ENCODE results near the gene AP1S2.
A peak's percentile ranks its signal among the peaks of the same experiment; 100 is the strongest.
"Not testable (repeated sequence)": the region's sequence is repeated elsewhere in the genome, so short reads cannot be mapped to it uniquely, and the experiment has no call there.

Gene AP1S2

DNA sequence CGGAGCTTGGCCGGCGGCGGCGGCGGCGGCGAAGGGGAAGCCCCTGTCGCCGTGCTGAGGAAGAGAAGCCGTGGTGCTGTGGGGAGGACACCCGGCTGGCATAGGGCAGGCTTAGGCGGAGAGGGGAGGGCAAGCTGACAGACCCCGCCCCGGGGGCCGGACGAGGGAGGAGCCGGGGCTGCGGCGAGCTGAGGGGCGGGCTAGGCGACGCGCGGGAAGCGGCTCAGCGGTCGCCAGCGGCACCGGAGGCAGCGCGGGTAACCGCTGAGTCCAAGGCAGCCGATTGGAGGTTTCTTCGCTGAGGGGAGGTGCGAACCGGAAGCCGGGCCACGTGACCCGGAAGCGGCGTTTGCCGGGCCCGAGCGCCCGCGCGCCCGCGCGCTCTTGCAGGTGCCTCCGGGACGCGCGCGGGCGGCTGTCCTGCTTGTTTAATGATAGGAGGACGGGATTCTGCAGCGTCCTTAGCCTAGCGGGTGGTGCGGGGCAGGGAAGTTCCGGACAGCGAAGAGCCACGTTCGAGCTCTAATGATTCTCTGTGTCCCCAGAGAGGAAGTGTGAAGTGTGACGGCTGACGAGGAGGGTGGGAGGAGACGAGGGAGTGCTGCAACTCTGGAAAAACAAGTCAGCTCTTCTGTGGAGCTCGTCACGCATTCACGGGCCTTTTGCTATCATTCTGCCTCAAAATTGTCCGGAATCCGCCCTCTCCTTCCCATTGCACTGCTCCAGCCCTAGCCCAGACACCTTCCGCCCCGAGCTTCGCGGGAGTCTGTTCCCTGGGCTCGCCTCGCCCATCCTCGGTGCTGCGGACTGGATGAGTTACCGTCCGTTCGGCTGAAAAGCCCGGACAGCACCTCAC lies at the start of gene AP1S2:
Gene AP1S2 (minus strand): TSS at position 102 of the 856 bp plus-strand sequence. CDS start 2,289 bp downstream, outside the sequence.
- peak; percentile 99 for DNase-seq (ENCODE audit: low read depth, low spot score)

DNA sequence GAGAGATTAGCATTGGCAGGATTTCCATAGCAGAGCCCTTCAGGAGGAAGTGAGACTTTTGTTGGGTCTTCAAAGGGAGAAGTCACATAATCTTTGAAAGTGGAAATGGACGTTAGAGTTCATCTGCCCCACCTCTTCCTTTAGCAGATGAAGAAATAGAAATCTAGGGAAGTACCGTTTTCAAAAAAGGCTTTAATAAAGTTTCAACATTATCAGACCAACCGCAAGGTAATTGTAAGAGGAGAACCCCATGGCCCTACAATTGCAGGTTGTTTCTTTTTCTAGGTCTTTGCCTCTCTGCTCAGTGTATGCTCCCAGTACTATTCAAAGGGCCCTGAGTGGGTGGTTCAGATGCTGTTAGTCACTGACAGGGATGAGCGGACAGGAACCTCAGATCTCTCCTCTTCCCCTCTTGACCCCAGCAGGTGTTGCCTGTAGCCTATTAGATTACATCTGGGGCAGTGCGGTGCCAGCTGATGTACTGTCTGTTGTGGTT lies 48.6 kb upstream of the AP1S2 start:
- DNase-seq (ENCODE audit: low read depth, low spot score): no peak

DNA sequence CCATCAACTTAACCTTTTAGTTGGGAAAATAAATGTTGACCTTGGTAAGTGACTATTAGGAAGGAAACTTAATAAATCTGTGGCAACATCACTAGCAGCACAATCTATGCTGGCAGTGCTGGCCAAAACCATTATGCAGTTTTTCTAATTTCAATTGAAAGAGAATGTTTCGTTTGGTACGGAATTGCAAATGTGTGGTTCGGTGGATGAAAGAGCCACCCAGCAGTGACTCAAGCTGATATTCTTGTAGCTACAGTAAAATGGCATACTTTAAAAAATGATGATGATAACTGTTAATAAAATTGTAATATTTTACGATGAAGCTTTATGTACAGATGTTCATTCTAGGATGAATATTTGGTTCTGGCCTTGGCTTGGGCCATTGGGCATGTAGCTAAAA lies 40.7 kb upstream of the AP1S2 start:
- DNase-seq (ENCODE audit: low read depth, low spot score): no peak

DNA sequence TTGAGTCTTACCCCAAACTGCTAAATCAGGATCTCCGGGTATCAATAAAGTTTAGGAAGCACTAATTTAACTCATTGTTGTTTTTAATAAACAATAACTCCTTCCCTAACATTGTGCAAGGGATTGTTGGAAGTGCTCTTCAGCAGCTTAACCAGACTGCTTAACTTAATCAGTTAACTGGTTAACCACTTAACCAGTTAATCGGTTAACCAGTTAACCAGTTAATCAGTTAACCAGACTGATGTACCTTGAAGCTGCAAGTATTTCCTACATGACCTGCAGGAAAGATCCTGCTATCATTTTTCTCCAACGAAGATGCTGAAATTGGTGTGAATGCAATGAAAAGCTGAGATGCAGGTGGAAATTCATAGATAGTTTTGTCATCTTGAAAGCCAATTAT lies 40.1 kb upstream of the AP1S2 start:
- no peak for DNase-seq (ENCODE audit: low read depth, low spot score)

DNA sequence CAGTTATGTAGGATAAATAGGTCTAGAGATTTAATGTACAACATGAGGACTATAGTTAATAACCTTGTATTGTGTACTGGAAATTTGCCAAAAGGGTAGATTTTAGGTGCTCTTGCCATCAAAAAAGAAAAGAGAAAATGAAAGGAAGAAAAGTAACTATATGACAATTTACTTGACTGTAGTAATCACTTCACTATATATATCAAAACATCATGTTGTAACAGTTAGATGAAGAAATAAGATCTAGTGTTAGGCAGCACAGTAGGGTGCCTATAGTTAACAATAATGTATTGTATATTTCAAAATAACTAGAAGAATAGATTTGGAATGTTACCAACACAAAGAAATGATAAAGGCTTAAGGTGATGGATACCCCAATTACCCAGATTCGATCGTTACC lies 35.9 kb upstream of the AP1S2 start:
- no peak for DNase-seq (ENCODE audit: low read depth, low spot score)

DNA sequence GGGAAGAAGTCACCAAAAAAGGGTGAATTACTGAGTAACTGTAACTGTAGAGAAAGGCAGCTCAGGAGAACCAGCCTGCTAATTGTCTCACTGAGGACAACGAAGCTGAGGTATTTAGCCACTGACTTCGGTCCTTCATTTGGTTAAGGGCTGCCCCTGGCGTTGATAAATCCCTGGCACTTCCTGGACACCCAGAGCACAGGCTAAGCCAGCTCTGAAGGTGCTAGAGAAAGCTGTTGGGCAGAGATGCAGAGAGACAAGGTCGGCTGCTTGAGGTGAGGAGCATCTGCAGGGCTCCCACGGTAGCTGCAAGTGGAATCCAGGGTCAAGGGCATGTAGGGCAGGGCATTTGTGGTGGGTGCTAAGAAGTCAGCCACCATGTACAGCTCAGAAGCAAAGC lies 33.4 kb upstream of the AP1S2 start:
- DNase-seq (ENCODE audit: low read depth, low spot score): no peak

DNA sequence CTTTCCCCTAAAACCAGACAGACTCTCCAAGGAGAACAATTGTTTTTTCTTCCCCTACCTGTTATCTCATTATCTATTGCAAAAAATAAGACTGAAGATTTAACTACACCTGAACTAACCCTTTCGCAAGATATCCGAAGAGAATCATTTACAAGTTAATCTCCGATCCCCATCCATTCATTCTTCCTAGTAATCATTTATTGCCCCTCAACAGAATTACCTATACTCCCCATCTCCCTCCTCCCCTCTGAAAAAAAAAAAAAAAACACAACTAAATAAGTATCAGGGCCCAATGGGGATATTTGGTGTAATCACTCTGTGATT lies 28.9 kb upstream of the AP1S2 start:
- DNase-seq (ENCODE audit: low read depth, low spot score): no peak

DNA sequence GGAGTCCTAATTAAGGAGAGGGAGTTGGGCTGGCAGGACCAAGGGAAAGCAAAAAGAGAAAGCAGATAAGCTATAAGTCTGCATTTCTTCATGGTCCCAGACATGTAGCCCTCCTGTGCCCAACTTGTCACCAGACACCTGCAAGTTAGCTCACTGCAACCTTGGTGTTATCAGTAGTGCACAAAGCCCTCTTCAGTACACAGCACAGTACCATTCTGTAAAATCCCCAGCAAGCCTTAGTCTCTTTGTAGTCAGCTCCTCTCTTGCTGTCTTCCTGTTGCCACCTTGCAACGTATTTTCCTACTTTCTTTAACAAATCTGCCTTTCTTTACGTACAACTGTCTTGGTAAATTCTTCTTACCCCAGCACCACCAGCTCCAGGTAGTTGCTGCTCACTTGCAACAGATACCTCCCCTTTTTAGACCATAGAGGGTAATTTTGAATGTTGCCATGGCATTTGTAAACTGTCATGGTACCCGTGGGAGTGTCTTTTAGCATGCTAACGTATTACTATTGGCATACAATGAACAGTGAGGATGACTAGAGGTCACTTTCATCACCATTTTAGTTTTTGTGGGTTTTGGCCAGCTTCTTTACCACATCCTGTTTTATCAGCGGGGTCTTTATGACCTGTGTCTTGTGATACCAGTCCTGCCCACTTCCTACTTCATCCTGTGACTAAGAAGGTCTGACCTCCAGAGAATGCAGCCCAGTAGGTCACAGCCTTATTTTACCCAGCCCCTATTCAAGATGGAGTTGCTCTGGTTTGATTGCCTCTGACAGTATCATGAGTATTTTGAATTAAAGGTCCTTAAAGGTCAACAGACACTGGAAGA lies 28.3 kb upstream of the AP1S2 start:
- no peak for DNase-seq (ENCODE audit: low read depth, low spot score)

DNA sequence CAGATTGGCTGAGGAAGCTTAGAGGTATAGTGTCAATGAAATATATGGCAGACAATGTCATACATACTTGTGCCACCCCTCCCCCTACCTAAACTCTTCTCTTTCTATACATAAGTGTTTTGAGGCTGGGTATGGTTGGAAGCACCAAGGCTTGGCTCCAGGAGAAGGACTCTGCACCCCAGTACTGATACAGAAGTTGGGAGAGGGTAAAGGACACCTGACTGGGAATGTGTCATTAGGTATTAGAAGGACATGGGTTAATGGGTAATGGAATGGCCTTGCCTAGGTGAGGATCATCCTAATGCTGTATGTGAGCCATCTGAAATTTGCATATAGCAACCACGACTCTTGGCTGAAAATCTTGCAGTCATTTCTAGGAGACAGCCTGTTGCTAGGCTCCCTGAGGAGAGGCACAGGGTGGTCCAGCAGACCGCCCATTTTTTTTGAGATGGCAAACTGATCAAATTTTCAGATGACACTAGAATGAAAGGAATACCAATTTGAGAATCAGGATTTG lies 26.8 kb upstream of the AP1S2 start:
- no peak for DNase-seq (ENCODE audit: low read depth, low spot score)

DNA sequence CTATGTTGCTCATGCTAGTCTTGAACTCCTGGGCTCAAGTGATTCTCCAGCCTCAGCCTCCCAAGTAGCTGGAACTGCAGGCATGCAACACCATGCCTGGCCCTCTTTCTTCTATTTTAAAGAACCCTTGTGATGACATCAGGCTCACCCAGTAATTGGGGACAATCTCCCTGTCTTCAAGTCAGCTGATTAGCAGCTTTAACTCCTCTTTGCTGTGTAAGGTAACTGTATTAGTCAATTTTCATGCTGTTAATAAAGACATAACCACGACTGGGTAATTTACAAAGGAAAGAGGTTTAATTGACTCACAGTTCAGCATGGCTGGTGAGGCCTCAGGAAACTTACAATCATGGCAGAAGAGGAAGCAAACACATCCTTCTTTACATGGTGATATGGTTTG lies 23.3 kb upstream of the AP1S2 start:
- DNase-seq (ENCODE audit: low read depth, low spot score): not testable (repeated sequence)

DNA sequence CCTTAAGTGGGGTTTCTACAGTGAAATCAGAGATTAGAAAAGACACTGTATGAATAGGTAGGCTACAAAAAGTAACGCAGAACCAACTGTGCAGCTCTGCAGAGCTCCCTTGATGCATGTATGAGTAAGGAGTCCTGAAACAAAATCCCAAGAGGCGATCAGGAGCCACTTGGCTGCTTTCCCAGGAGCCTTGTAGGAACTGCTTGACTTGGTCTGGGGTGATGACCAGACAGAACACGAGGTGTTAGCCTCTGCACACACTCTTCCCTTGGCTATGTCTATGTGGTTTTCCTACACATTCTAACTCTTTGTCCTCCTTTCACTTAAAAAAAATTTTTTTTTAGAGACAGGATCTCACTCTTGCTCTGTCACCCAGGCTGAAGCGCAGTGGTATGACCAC lies 22.8 kb upstream of the AP1S2 start:
- no peak for DNase-seq (ENCODE audit: low read depth, low spot score)

DNA sequence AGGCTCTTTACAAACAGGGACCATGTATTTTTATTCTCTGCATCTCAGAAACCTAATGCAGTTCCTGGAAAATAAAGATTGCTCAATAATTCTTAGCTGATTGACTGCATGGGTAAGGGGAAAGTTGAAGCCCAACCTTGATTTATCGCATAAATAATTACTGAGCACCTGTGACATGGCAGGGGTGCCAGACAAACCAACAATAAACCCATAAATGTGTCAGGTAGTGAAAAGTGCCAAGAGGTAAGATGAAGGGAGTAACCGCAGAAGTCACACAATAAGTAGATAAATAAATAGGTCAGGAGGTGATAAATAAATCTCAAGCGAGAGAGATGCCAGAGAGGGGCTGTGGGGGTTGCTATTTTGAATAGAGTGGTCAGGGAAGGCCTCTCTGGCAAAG lies 20.1 kb upstream of the AP1S2 start:
- no peak for DNase-seq (ENCODE audit: low read depth, low spot score)

DNA sequence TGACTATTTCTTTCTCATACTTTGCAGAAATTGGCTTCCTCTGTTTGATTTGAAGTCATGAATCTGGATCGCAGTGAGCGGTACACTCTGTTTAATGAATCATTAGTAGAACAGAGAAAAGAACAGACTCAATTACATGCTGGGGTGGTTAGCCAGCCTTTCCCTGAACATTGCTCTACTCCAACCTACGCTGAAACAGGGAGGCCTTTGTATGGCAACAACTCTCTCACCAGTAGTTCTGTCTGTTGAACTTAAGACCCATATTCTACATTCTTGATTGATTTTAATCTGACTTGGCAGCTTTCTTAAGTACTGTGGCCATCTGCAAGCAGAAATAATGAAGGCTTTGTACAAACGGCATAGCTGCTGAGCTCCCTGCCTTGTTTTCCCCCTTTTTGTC lies 19.0 kb upstream of the AP1S2 start:
- no peak for DNase-seq (ENCODE audit: low read depth, low spot score)

DNA sequence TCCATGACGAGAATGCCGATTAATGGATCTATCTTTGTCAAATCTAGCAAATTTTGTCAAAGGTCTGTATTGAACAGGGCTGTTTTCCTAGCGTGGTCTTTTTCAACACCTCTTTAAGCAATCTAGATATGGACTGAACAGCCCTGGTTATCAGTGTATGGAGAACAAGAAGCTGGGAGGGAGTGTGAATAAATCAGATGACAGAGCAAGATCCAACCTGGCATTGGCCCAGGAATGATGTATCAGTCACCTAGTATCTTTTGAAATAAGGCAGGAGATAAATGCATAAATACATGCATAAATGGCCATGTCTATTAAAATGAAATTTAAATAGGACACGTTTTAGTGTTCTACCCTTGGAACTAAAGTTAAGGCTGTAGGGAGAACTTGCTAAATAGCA lies 15.7 kb upstream of the AP1S2 start:
- no peak for DNase-seq (ENCODE audit: low read depth, low spot score)

DNA sequence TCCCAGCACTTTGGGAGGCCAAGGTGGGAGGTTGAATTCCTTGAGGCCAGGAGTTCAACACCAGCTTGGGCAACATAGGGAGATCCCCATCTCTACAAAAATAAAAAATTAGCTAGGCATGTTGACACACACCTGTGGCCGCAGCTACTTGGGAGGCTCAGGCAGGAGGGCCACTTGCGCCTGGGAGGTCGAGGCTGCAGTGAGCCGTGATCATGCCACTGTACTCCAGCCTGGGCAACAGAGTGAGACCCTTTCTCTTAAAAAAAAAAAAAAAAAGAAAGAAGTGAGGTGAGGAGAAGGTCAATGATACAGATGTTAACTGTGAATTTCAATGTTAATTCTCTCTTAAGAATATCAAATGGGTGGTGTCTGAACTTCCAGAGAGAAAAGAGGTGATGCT lies 15.1 kb upstream of the AP1S2 start:
- DNase-seq (ENCODE audit: low read depth, low spot score): no peak

DNA sequence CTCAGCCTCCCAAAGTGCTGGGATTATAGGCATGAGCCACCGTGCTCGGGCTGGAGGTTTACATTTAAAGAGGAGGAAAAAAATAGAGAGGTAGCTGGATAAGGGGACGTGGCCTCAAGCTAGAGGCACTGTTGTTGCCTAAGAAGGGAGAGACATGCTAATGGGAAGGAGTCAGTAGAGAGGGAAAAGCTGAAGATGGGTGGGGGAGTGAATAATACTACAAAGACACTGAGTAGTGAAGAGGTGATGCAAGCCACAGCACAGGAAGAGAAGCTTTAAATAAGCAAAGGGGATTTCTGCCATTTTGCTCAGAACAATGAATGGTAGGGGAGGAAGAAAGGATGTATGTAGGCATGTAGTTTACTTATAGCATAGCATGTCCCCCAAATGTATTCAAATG lies 11.5 kb upstream of the AP1S2 start:
- no peak for DNase-seq (ENCODE audit: low read depth, low spot score)

DNA sequence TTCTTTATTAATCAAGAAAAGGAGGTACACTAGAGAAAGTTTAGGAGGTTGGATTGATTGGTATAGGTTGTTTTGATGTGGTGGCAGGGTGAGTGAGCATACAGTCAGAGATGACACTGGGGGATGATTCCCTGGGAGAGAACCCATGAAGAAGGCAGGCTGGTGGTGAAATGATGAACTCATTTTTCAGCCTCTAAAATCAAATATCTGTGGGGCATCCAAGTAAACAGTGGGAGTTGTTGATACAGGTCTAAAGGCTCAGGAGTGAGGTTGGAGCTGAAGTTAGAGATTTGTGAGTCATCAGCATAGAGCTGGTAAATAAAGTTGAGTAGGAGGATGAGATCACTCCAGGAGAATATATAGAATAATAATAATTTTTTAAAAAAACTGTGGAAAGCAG lies 10.0 kb upstream of the AP1S2 start:
- no peak for DNase-seq (ENCODE audit: low read depth, low spot score)

DNA sequence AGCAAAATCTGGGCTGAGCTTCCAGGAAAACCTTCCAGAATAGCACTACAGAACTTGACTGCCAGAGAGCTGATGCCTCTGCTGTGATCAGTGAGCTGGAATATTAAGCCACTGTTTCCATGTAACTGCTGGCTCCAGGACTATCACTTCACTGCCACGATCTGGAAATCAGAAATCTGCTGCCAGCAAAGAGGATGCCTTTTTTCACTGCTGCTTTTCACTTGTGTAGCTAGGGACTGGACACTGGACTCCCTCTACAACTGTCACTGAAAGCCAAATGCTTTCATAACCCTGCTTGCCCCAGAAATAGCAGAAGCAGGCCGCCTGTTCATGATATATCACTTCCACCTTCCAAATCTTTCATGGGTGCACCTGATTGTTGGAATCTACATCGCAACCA lies 9.4 kb upstream of the AP1S2 start:
- no peak for DNase-seq (ENCODE audit: low read depth, low spot score)

DNA sequence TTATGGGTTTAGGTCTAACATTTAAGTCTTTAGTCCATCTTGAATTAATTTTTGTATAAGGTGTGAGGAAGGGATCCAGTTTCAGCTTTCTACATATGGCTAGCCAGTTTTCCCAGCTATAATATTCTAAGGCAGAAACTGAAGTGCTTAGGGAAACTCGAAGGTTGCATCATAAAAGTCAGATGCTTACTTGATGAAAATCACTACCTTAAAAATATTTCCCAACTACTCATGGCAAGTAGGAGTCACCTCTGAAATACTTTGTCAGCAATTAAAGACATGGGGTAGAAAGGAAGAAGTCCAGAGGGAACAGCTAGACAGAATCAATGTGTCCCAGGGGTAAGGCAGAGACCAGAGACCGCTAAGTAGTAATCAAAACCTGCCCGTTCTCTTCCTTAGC lies 6.3 kb upstream of the AP1S2 start:
- no peak for DNase-seq (ENCODE audit: low read depth, low spot score)

DNA sequence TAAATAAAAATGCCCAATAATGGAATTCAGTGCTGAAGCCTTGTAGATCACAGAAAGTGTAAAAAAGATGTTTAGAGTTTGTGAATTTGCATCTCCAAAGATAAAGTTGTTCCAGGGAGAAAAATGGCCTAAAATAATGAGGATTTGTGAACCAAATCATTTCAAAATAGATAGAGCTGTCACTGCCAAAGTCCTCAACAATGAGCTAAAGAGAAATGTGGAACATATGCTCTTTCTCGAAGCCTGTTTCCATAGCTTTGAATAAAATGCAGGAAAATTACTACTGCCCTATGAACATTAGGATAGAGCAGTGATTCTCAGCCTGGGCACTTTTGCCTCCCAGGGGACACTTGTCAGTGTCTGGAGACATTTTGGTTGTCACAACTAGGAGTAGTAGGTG lies 3.4 kb upstream of the AP1S2 start:
- DNase-seq (ENCODE audit: low read depth, low spot score): no peak

DNA sequence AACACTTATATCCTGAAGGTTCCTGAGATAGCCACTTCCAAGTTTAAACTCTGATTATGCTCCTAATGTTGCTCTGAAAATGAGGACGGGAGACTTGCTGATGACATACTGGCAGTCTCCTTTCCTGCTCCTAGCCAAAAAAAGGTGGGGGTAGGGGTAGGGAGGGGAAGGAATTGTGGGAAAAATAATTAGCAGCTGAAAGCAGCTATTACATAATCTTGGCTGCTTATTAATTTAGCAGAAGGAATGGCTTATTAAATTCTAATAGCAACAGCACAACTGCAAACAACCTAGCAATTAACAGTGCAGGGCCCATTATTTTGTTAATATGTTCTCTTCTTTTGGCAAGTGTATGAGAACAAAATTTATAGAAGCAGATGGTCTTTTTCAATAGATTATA lies 2.0 kb upstream of the AP1S2 start:
- no peak for DNase-seq (ENCODE audit: low read depth, low spot score)

DNA sequence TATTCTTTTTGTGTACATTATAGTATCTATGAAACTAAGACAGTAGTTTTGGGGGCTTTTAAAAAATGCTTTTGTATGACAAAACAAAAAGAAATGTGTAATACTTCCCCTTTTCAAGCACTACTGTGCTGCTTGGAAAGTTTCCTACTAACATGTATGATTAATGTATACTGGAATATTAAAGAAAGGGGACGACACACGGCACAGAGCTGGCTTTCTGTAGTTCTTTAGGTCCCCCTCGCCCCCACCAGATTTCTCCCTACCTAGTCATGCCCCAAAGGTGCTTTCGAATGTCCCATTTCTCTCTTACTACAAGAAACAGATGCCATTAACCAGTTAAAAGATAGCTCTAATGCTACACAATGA lies 1.6 kb upstream of the AP1S2 start:
- no peak for DNase-seq (ENCODE audit: low read depth, low spot score)
